GM21390 (cell line): ENCODE results near the gene ABLIM2.

Source experiments
- ATAC-seq: cut with Tn5 transposase; IDR thresholded peaks from one replicate; pipeline ENCODE4 v1.9.1; 2021; ENCODE audit not compliant: unreplicated experiment

The ABLIM2 gene

DNA sequence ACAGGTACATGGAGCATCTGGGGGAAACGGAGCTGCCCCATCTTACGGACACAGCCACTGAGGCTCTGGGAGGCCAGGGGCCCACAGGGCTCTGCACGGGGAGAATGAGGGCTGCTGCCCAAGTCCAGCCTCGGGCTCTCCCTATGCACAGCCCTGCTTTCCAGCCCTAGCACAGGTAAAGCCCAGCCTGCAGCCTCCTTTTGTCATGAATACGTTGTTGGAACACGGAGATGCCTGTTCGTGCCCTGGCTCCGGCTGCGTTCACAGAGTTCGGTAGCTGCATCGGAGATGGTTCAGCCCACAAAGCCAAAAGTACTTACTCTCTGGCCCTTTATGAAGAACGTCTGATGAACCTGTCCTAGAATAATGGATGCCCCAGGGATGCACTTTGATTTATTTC is 150.2 kb downstream of the ABLIM2 start:
- no peak for ATAC-seq

- no peak for ATAC-seq
Measured at GRCh38 chr4:8007581-8007980, 151.0 kb downstream of the ABLIM2 start.

DNA sequence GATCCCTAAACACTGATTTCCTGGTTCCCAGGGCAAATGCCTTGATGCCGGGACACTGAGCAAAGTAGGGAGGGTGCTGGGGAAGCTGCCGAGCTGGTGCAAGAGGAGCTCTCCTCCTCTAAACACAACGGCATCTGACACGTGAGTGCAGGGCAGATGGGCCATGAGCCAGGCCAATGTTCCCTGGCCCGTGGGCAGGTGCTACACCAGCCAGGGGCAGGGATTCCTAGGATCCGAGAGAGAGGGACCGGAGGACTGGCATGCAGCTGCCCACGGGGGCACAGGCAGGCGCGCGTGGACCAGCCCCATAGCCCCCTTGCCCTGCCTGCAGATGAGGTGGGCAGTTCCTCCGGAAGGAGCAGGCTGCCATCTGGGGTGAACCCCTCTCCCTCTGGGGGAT is 152.1 kb downstream of the ABLIM2 start:
- no peak for ATAC-seq

DNA sequence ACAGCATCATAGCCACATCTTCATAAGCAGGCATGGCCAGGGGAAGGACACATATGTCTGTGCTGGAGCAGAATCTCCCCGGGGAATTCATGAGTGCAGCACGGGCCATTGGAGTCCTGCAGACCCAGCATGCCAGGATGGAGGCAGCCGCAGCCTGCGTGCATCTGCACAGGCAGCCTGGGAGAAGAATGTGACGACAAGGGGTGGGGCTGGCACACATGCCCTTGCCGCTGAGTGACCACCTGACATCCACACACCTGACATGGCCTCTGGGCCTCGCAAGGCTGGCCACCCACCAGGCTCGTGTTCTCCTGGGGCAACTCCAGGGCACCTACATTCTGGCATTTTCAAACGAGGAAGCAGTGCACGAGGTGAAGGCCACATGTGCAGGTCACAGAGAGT is 152.8 kb downstream of the ABLIM2 start:
- no peak for ATAC-seq

DNA sequence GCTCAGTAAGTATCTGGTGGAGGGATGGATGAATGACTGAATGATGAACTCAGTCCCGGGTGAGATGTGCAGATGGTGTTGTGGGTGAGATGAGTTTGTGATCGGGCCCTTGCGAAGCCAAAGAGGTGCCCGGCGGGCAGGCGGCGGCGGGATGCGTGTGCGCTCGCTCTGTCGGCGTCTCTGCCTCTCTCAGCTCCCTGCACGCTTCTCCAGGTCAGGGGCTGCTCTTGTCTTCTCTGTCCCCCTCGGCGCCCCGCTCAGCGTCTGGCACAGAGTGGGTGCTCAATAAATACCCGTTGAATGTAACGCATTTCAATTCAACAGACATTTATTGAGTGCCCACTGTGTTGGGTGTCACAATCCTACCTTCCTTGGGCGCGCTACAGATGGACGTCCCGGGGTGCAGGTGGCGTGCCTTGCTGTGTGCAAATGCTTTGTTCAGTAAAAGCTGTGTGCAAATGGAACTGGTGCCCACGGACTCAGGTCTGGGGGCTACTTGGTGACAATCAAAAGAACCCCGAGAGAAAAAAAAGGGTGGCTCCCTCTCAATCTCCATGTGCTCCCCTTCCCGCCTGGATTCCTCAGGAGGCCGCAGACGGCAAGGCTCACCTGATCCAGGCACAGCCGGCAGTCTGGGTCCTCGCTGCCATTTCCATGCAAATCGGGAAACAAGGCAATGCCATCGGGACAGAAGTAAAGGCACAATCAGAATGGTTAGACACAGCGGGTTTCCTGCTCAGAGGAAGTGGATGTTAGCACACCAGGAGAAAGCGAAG is 153.4 kb downstream of the ABLIM2 start:
- no peak for ATAC-seq

- no peak for ATAC-seq
Measured at GRCh38 chr4:8004066-8004465, 154.5 kb downstream of the ABLIM2 start.

DNA sequence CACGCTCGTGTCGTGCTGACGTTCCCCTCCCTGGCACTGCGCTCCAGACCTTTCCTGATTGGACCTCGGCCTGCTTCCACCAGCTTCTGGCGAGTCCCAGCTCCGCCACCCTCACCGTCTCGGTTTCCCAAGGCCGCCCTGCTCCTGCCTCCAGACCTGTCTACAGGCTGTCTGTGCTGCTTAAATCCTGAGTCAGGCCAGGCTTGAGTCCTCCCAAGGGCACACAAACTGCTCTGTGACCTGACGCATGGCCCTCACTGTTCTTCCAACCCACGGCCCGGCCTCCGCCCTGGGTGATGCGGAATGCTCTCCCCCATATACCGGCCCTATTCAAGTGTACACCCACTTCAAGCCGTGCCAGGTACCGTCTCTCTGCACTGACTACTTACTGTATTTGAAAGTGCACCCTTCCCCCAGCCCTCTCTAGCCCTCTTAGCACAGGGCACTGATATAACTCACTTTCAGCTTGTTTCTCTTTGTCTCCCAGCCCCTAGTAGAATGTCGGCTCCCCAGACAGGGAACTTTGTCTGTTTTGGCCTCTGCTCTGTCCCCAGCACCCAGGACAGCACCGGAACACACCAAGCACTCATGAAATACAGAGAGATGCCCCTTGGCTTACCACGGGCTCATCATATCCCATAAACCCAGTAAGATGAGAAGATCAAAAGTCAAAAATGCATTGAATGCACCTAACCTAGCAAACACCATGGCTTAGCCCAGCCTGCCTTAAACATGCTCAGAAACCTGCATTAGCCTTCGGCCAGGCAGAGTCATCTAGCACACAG is 155.9 kb downstream of the ABLIM2 start:
- ATAC-seq = no peak

GRCh38 chr4:8001564-8002355 is 156.9 kb downstream of the ABLIM2 start:
- ATAC-seq = no peak

- no peak for ATAC-seq
Measured at GRCh38 chr4:8000721-8001491, 157.7 kb downstream of the ABLIM2 start.

DNA sequence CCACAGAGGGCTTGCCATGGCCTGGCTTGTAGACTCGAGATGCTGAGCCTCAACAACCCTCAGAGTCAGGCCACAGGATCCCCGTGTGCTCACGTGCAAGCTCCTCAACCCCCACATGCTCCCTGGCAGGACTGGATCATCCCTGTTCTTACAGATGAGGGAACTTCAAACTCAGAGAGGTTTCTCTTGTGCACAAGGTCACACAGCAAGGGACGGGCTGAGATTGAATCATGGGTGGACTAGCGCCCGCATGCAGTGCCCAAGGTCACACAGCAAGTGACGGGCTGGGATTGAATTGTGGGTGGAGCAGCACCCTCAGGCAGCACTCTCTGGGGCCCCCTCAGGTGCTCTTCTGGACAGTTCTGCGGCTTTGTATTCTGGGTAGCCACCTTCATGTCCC is 158.4 kb downstream of the ABLIM2 start:
- ATAC-seq = no peak

- no peak for ATAC-seq
Measured at GRCh38 chr4:7999695-8000094, 158.9 kb downstream of the ABLIM2 start.

DNA sequence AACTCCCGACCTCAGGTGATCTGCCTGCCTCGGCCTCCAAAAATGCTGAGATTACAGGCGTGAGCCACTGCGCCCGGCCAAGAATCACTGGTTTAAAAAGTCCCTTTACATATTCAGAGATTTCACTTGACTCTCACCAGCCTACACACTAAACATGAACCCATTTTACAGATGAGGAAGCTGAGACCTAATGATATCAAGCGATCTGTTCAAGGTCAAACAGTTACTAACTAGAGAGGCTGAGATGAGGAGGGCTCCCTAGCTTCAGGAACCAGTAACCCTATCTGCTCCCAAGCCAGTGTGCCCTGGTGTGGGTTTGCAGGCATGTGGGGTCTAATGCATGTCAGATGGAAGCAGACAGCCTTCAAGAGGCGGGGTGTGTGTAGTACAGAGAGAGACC is 159.3 kb downstream of the ABLIM2 start:
- no peak for ATAC-seq

GRCh38 chr4:7998447-7998846 is 160.2 kb downstream of the ABLIM2 start:
- ATAC-seq = no peak

DNA sequence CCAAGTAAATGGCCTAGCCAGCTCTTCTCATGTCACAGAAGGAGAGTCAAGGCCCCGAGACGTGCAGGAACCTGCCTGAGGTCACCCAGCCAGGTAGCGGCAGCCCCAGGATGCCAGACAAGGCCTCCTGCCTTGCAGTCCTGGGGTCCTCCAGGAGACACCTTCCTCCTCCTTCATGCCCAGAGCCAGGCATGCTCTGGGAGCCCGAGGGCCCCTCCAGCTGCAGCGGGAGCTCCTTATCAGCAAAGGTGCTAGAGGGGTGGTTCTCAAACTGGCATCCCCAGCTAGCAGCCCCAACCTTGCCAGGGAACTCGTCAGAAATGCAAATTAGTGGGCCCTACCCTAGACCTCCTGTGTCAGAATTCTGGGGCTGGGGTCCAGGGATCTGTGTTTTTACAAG is 162.7 kb downstream of the ABLIM2 start:
- no peak for ATAC-seq

- no peak for ATAC-seq
Measured at GRCh38 chr4:7995135-7995534, 163.5 kb downstream of the ABLIM2 start.

GRCh38 chr4:7993671-7994070 is 164.9 kb downstream of the ABLIM2 start:
- no peak for ATAC-seq

GRCh38 chr4:7992846-7993245 is 165.8 kb downstream of the ABLIM2 start:
- ATAC-seq = no peak

GRCh38 chr4:7990807-7991459 is 167.7 kb downstream of the ABLIM2 start:
- no peak for ATAC-seq

- no peak for ATAC-seq
Measured at GRCh38 chr4:7989654-7990053, 169.0 kb downstream of the ABLIM2 start.

- ATAC-seq = no peak
Measured at GRCh38 chr4:7988437-7988836, 170.2 kb downstream of the ABLIM2 start.
